NCI-H146 (cell line): Measurements from ENCODE around the gene CANT1.

Source experiments
- DNase-seq: peaks from one replicate; lab custom pipeline; 2025; lab: John Stamatoyannopoulos, UW

CANT1 gene

DNA sequence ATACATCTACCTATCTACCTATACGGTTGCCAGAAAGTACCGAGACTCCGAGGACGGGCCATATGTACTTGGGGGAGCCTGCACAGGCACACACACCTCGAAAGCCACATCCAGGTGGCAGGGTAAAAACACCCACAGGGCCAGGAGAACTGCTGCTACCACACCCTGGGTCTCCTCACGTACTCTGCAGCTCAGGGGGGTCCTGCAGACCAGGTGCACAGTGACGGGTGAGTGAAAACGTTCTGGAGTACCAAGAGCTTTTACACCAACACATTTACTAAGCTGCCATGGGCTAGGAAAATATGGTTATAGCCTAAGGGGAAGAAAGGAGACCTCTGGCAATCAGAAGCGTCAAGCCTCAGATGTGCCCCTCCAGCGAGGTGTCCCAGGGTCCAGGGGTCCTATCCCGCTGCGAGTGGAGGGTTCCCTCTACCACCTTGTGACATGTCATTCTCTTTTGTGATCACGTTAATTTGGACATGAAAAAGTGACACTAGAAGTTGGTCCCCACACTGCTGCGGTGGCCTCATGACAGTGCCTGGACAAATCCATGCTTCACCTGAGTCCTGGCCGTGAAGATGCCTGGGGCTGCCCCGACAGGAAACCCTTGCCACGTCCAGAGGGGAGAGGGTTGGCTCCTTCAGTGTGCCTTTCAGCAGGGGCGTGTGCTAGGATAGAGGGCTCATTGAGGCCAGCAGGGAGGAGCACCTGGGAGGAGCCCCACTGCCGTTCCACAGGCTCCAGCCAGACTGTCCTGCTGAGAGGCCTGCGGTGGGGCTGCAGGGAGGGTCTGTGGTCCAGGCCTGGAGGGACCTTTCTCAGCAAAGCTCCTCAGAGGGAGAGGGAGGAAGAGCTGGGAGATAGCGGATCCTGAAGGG is 1.8 kb downstream of the CANT1 start:
- no peak for DNase-seq

DNA sequence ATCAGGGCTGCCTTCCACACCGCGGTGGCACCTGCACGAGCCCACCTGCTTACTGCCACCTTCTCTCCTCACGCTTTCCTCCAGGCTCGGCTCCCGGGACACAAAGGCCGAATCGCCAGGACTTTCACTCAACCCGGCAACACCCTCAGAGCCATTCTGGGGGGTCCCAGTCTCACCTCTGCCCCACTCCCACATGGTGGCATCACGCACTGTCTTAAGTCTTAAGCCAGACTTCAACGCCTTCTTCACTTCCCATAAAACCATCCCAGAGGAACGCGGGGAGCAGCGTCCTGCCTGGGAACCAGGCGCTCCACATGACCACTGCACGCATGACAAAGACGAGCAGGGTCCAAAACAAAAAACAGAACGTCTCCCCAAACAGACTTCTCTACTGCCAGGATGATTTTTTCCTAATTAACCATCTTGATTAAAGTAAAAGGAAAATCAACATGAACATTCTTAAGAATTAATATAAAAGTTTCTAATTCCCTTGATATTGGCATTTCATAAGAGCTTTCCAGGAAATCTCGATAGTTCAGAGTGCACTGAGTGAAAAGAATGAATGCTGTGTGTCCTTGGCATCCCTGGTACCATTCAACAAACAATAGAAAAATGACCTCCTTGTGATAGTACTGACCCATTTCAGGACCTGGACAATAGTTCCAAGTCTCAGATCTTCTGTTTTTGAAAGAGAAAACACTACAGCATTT is 2.6 kb downstream of the CANT1 start:
- DNase-seq, result no peak

- DNase-seq, result no peak
Measured at GRCh38 chr17:79006046-79006445, 3.5 kb downstream of the CANT1 start.

GRCh38 chr17:79005063-79005861 is 4.3 kb downstream of the CANT1 start:
- peak; percentile 92 for DNase-seq

- no peak for DNase-seq
Measured at GRCh38 chr17:79003661-79004411, 5.7 kb downstream of the CANT1 start.

- DNase-seq, result no peak
Measured at GRCh38 chr17:79002796-79003593, 6.6 kb downstream of the CANT1 start.

- no peak for DNase-seq
Measured at GRCh38 chr17:79002291-79002690, 7.3 kb downstream of the CANT1 start.

GRCh38 chr17:79001190-79002020 is 8.2 kb downstream of the CANT1 start:
- no peak for DNase-seq

- no peak for DNase-seq
Measured at GRCh38 chr17:79000396-79001189, 9.0 kb downstream of the CANT1 start.

DNA sequence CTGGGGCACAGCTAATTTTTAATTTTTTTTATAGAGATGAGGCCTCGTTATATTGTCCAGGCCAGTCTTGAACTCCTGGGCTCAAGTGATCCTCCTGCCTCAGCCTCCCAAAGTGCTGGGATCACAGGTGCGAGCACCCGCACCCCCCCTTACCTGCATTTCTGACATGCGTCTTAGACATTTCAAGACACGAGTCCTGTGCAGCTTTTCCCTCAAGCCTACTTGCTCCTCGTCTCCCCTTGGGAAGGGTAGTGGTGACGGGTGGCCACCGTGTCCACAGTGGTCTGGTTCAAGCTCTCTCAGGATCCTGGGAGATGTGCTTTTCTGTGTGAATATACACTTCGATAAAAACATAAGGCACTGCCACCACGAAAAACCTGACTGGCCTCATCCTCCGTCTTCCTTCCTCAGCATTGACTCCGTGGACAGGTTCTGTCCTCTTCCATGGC is 9.6 kb downstream of the CANT1 start:
- DNase-seq, result no peak

GRCh38 chr17:78999056-78999768 is 10.4 kb downstream of the CANT1 start:
- DNase-seq, result no peak

DNA sequence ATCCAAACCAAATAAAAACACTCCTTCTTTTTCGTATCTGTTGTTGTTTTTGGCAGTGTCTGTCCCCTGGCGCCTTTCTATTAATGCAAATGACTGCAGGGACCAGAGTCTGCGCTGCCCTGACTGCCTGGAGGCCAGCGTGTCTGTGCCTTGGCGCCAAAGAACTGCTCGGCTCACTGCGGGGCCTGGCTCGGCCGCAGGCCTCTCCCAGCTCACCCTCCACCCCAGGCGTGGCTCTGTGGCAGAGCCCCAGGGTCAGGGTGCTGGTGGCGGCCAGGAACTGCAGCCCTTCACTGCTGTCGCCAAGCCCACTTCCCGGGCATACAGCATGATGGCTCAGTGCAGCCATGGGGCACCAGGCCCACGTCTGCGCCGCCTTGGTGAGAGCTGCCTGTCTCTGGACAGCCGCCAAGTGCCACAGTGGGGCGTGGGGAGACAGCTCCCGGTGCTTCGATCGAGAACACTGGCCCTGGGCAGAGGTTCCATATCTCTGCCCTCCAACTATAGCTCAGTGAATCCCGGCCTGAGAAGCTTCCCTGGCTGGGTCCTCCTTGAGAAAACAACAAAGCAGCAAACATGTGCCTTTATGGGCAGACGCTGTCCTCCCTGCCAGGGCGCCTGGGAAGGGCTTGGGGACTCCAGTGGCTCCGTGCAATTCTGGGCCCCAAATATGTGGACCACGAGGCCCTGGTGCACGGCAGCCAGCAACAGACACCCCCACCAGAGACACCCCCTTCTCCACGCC is 11.1 kb downstream of the CANT1 start:
- no peak for DNase-seq

DNA sequence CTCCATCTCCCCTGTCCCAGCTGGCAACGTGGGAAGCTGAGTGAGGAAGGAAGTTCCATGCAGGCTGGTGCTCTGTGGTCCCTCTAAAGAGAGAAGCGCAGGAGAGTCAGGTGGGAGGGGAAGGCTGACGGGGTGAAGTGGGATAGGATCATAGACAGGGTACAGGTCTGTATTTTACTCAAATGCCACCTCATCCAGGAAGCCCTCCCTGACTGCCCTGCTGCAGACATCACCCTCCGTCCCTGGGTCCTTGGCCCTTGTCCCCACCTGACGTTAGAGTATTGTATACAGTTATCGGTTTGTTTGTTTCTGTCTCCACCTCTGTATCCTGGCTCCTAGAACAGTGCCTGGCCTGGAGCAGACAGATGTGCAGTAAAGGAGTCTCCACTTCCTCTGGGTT is 11.7 kb downstream of the CANT1 start:
- DNase-seq, result no peak

GRCh38 chr17:78997231-78997741 is 12.3 kb downstream of the CANT1 start:
- DNase-seq, result no peak

GRCh38 chr17:78996781-78997201 is 12.8 kb downstream of the CANT1 start:
- DNase-seq, result no peak

DNA sequence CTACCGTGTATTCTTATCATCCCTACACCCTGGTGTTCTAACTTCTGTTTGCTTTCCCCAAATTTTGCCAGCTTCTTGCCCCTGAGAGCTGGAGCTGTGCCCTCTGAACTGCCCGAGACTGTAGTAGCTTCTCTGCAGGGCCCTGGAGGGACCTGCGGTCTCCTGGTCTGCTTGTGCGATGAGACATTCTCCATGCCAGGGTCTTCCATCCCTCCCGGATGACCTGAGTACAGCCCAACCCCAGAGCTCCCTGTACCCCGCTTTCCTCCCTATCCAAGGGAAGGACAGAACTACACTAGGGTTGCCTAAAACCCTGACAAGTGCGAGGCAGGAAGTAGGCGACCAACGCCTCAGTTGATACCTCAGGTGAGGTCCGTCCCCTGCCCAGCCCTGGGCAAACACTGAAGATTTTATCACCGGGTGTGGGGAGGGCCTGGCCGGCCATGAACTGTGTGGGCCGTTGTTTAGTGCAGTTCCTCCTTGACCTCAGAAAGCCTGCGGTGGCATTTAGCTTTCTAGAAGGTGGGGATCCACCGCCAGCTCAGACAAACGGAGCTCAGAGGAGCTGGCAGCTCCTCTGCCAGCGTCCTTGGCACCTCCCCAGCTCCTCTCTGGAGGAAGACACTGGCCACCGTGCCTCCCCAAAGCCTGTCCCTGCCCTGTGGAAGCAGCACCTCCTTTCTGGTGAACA is 13.7 kb downstream of the CANT1 start:
- no peak for DNase-seq
